HEK293T (cell line): Measurements from ENCODE around the gene AQP1.

Experiments
- CTCF ChIA-PET: fragments of 350-600 bp; formaldehyde crosslinking; extraction: SDS; loops from one replicate; lab custom pipeline; 2021; ENCODE audit warnings: antibody characterized with exemption, inconsistent platforms; lab: Yijun Ruan, JAX
- POLR2A ChIA-PET: fragments of 350-600 bp; formaldehyde crosslinking; extraction: SDS; loops from one replicate; lab custom pipeline; 2020; ENCODE audit warnings: antibody characterized with exemption, inconsistent platforms; lab: Yijun Ruan, JAX
- DNase-seq: peaks from one replicate; pipeline ENCODE4 v3.0.0; 2012; ENCODE audit warnings: mixed read lengths; ENCODE audit errors: extremely low spot score
- ARNT ChIP-seq: fragments of 450-650 bp; IDR thresholded peaks from 2 replicates; pipeline ENCODE4 v1.6.1; 2017; ENCODE audit warnings: mild to moderate bottlenecking
- BHLHE40 ChIP-seq: fragments of 450-650 bp; IDR thresholded peaks from 2 replicates; pipeline ENCODE4 v1.6.1; 2016; ENCODE audit warnings: mild to moderate bottlenecking, moderate library complexity, borderline replicate concordance
- CTBP1 ChIP-seq: fragments of 450-650 bp; IDR thresholded peaks from 2 replicates; pipeline ENCODE4 v1.6.1; 2016; ENCODE audit warnings: borderline replicate concordance
- ELF4 ChIP-seq: fragments of 450-650 bp; IDR thresholded peaks from 2 replicates; pipeline ENCODE4 v1.6.1; 2017; ENCODE audit warnings: antibody characterized with exemption
- FOXA1 ChIP-seq: fragments of 450-650 bp; IDR thresholded peaks from 2 replicates; pipeline ENCODE4 v1.6.1; 2016; ENCODE audit warnings: mild to moderate bottlenecking
- FOXK2 ChIP-seq: fragments of 450-650 bp; IDR thresholded peaks from 2 replicates; pipeline ENCODE4 v1.6.1; 2016; ENCODE audit warnings: mild to moderate bottlenecking
- FOXM1 ChIP-seq: fragments of 450-650 bp; IDR thresholded peaks from 2 replicates; pipeline ENCODE4 v1.6.1; 2017; ENCODE audit warnings: mild to moderate bottlenecking, borderline replicate concordance
- HDGF ChIP-seq: fragments of 450-650 bp; IDR thresholded peaks from 2 replicates; pipeline ENCODE4 v1.6.1; 2017; ENCODE audit warnings: antibody characterized with exemption, borderline replicate concordance
- L3MBTL2 ChIP-seq: fragments of 450-650 bp; conservative IDR thresholded peaks from 2 replicates; pipeline ENCODE4 v1.6.1; 2016; ENCODE audit warnings: mild to moderate bottlenecking
- LEF1 ChIP-seq: fragments of 450-650 bp; IDR thresholded peaks from 2 replicates; pipeline ENCODE4 v1.6.1; 2017; ENCODE audit warnings: mild to moderate bottlenecking, borderline replicate concordance
- NFRKB ChIP-seq: fragments of 450-650 bp; IDR thresholded peaks from 2 replicates; pipeline ENCODE4 v1.6.1; 2016; ENCODE audit warnings: mild to moderate bottlenecking, moderate library complexity
- PKNOX1 ChIP-seq: fragments of 450-650 bp; IDR thresholded peaks from 2 replicates; pipeline ENCODE4 v1.6.1; 2016
- SP1 ChIP-seq: fragments of 450-650 bp; IDR thresholded peaks from 2 replicates; pipeline ENCODE4 v1.6.1; 2017
- SUZ12 ChIP-seq: fragments of 450-650 bp; IDR thresholded peaks from 2 replicates; pipeline ENCODE4 v1.6.1; 2016; ENCODE audit warnings: mild to moderate bottlenecking
- TARDBP ChIP-seq: fragments of 450-650 bp; IDR thresholded peaks from 2 replicates; pipeline ENCODE4 v1.6.1; 2016
- ZNF384 ChIP-seq: fragments of 450-650 bp; IDR thresholded peaks from 2 replicates; pipeline ENCODE4 v1.6.1; 2016

Gene AQP1

GRCh38 chr7:30907527-30908267 is 4.0 kb upstream of the AQP1 start:
- TF ChIP-seq HDGF: no peak
- TF ChIP-seq BHLHE40: no peak
- TF ChIP-seq PKNOX1: no peak
- TF ChIP-seq L3MBTL2: no peak
- TF ChIP-seq FOXA1: no peak
- TF ChIP-seq ARNT: no peak
- TF ChIP-seq ELF4: no peak
- TF ChIP-seq FOXM1: no peak
- TF ChIP-seq SUZ12: no peak
- TF ChIP-seq SP1: no peak
- no peak for TF ChIP-seq CTBP1
- TF ChIP-seq LEF1: no peak
- no peak for TF ChIP-seq FOXK2
- ChIA-PET POLR2A (no interaction called here), CTCF (interaction anchor here (1.6 kb wide), 1 partner anchor 12 kb away, joined by 4 read pairs; no protein-coding TSS in a partner anchor)
- DNase-seq: no peak

- CTCF ChIA-PET: interaction anchor here (1.6 kb wide), 1 partner anchor 13 kb away, joined by 4 read pairs; no protein-coding TSS in a partner anchor
- POLR2A ChIA-PET: no interaction called here
- no peak for TF ChIP-seq ELF4
- TF ChIP-seq HDGF: no peak
- TF ChIP-seq L3MBTL2: no peak
- TF ChIP-seq FOXK2: no peak
- no peak for TF ChIP-seq LEF1
- TF ChIP-seq BHLHE40: no peak
- no peak for TF ChIP-seq SP1
- no peak for TF ChIP-seq ARNT
- TF ChIP-seq NFRKB: no peak
- TF ChIP-seq PKNOX1: no peak
- no peak for DNase-seq
These were observed 3.0 kb upstream of the AQP1 start for GRCh38 chr7:30908681-30909080.

- ChIA-PET POLR2A (no interaction called here), CTCF (interaction anchor here (1.6 kb wide), 1 partner anchor 14 kb away, joined by 4 read pairs; no protein-coding TSS in a partner anchor)
These were observed 2.2 kb upstream of the AQP1 start for GRCh38 chr7:30909431-30909830.

GRCh38 chr7:30910411-30911073 is 1.1 kb upstream of the AQP1 start:
- ChIA-PET POLR2A (no interaction called here), CTCF (no interaction called here)
- DNase-seq: no peak
- TF ChIP-seq CTBP1 (no peak), NFRKB (no peak), ARNT (no peak), FOXK2 (no peak), ELF4 (no peak), ZNF384 (no peak)

More at GRCh38 chr7:30909431-30909830, 2.2 kb upstream of the AQP1 start:
- no peak for DNase-seq
- TF ChIP-seq SUZ12: no peak
- TF ChIP-seq HDGF: no peak
- no peak for TF ChIP-seq TARDBP
- TF ChIP-seq CTBP1: no peak
- no peak for TF ChIP-seq ELF4
- no peak for TF ChIP-seq LEF1
- no peak for TF ChIP-seq FOXK2
- no peak for TF ChIP-seq FOXM1
- TF ChIP-seq ARNT: no peak
- no peak for TF ChIP-seq PKNOX1
- TF ChIP-seq ZNF384: no peak
- TF ChIP-seq NFRKB: no peak
- TF ChIP-seq FOXA1: no peak

GRCh38 chr7:30911133-30911532 is 520 bp upstream of the AQP1 start:
- ChIA-PET CTCF (no interaction called here), POLR2A (no interaction called here)
- no peak for DNase-seq
- TF ChIP-seq CTBP1 (no peak), NFRKB (no peak), SP1 (no peak), ARNT (no peak), PKNOX1 (no peak), TARDBP (no peak), HDGF (no peak), LEF1 (no peak), BHLHE40 (no peak), FOXK2 (no peak), ELF4 (no peak)

- TF ChIP-seq PKNOX1 (no peak), LEF1 (no peak), L3MBTL2 (no peak), HDGF (no peak), TARDBP (no peak), FOXK2 (no peak), ELF4 (no peak), SUZ12 (no peak), NFRKB (no peak), ARNT (no peak), BHLHE40 (no peak), CTBP1 (no peak), ZNF384 (no peak), SP1 (no peak), FOXA1 (no peak), FOXM1 (no peak)
- DNase-seq: no peak
- CTCF ChIA-PET: no interaction called here
- POLR2A ChIA-PET: no interaction called here
These were observed 523 bp downstream of the AQP1 start for GRCh38 chr7:30912021-30912730.
